Measurements from ENCODE around the gene SLFN12L. TPM values are rescaled to one million over a fixed set of nuclear protein-coding genes. Genes with fewer than 3 reads are reported as not detected.

SLFN12L gene
- total RNA-seq, 1 experiment from 2014 or later = 2.7 TPM

DNA sequence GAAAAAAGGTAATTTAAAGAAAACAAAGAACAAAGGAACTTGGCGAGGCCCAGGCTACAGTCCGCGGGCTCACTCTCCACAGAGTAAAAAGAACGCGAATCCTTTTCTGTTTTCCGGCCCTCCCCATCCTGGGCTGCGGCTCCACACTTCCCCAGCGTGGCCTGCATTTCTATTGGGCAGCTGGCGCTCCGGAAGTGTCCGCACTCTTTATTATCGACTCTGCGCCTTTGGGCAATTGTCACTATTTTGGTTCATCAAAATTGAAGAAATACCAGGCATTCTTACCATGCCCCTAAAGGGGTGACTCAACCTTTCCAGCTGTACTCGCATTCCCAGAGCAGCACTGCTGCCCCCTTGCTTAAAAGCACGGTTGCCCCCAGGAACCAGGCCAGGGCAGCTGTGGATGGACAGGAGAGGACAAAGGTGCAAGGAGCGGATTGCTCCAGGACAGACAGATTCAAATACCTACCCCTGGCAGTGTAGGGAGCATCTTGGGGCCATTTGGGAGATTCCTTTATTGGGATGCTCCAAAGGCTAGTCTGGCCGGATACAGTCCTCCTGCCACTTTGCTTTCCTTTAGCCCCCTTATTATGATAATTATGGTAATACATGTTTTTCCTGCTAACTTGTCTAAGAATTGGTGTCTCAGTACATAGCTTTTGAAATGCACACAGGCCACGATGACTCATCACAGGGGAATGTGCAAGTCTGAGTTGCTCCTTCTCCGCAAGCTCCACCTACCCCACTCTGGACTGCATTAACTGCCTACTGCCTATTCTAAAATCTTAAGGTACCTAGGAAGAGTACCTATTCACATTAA is 104.2 kb downstream of the SLFN12L start:
- intact Hi-C loops (cut with micrococcal nuclease; ENCODE audit: unreplicated experiment) = loop anchor here (5.0 kb wide), 1 partner anchor 99 kb away; no protein-coding TSS in a partner anchor
- TSS peak; percentile 90 for BruUV-seq (replicated peaks)
- Histone ChIP-seq H3K27me3 (replicated peaks; ENCODE audit: insufficient read depth, low read depth, low read length, poor library complexity) (no peaks in the 10 kb centered on the region), H3K36me3 (ENCODE audit: insufficient read depth, low read length, poor library complexity, severe bottlenecking) (no peaks in the 10 kb centered on the region), H3K9me3 (ENCODE audit: low read depth, low read length, poor library complexity, severe bottlenecking) (no peaks in the 10 kb centered on the region), H3K4me1 (ENCODE audit: insufficient read depth, low read length, poor library complexity, severe bottlenecking) (peaks cover 10% of the 10 kb centered on the region), H3K4me3 (ENCODE audit: low read depth, low read length, poor library complexity, severe bottlenecking) (no peak overlapping the region), H3K27ac (ENCODE audit: low read depth, low read length, poor library complexity, severe bottlenecking) (peak overlapping the region; percentile 76)
- ChIA-PET POLR2A (ENCODE audit: low non-redundant PET) (no interaction called here), CTCF (interaction anchor here (0.5 kb wide), 1 partner anchor 106 kb away, joined by 4 read pairs; no protein-coding TSS in a partner anchor)
- DNase-seq (ENCODE audit: low spot score) = peak; percentile 93
- TF ChIP-seq EZH2 (IDR thresholded peaks at IDR 0.05; ENCODE audit: borderline replicate concordance, low read depth, low read length, poor library complexity, severe bottlenecking) = no peak
- TF ChIP-seq, protein P1, sequence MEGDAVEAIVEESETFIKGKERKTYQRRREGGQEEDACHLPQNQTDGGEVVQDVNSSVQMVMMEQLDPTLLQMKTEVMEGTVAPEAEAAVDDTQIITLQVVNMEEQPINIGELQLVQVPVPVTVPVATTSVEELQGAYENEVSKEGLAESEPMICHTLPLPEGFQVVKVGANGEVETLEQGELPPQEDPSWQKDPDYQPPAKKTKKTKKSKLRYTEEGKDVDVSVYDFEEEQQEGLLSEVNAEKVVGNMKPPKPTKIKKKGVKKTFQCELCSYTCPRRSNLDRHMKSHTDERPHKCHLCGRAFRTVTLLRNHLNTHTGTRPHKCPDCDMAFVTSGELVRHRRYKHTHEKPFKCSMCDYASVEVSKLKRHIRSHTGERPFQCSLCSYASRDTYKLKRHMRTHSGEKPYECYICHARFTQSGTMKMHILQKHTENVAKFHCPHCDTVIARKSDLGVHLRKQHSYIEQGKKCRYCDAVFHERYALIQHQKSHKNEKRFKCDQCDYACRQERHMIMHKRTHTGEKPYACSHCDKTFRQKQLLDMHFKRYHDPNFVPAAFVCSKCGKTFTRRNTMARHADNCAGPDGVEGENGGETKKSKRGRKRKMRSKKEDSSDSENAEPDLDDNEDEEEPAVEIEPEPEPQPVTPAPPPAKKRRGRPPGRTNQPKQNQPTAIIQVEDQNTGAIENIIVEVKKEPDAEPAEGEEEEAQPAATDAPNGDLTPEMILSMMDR (conservative IDR thresholded peaks at IDR 0.05; ENCODE audit: low read depth, low read length) = no peak

DNA sequence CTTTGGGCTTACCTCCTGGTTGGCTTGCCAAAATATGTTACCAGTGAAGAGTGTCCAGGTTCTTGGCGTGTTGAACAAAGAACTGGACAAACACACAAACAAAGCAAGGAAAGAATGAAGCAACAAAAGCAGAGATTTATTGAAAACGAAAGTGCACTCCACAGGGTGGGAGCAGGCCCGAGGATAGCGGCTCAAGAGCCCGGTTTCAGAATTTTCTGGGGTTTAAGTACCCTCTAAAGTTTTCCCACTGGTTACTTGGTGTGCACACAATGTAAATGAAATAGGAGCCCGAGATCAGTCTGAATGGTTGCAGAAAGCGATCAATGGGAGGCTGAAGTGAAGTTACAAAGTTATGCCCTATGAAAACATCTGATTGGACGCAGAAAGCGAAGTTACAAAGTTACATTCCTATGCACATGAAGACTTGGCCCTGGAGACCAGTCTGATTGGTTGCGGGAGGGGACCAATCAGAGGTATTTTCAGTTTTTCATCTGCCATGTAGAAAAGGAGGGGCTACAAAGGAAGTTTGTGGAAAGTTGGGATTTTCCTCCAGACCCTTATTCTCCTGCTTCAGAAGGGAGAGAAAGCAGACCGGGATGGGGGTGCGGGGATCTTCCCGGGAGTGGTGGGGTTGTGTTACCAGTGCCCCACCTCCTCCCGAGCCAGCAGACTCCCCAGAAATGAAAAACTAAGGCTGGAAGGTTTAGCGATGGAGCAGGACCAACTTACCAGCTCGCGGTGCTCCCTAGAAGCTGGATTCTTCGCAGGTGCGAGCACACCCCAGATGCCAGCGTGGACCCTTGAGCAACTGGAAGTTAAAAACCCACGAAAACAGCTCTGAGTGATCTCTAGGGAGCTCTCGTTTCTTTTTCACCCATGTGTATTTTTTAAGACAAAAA is 105.1 kb downstream of the SLFN12L start, which contains the start of gene SLFN12:
Gene SLFN12 (minus strand): TSS at position 325 of the 899 bp plus-strand sequence. CDS start 9,472 bp downstream, outside the sequence.
- no peaks in the 10 kb centered on the region for H3K36me3 ChIP-seq (ENCODE audit: insufficient read depth, low read length, poor library complexity, severe bottlenecking)
- H3K9me3 ChIP-seq (ENCODE audit: low read depth, low read length, poor library complexity, severe bottlenecking) = no peaks in the 10 kb centered on the region
- TF ChIP-seq EZH2 (IDR thresholded peaks at IDR 0.05; ENCODE audit: borderline replicate concordance, low read depth, low read length, poor library complexity, severe bottlenecking) = no peak
- TF ChIP-seq, protein P1 (conservative IDR thresholded peaks at IDR 0.05; ENCODE audit: low read depth, low read length) = no peak
- ChIA-PET CTCF (no interaction called here), POLR2A (ENCODE audit: low non-redundant PET) (no interaction called here)
- no TSS peak for BruUV-seq (replicated peaks)
- H3K27ac ChIP-seq (ENCODE audit: low read depth, low read length, poor library complexity, severe bottlenecking) = peak within 1 kb of the TSS; percentile 76
- peak; percentile 80 for DNase-seq (ENCODE audit: low spot score)
- no peaks in the 10 kb centered on the region for H3K27me3 ChIP-seq (replicated peaks; ENCODE audit: insufficient read depth, low read depth, low read length, poor library complexity)
- intact Hi-C loops (cut with micrococcal nuclease; ENCODE audit: unreplicated experiment) = loop anchor here (5.0 kb wide), 1 partner anchor 100 kb away; no protein-coding TSS in a partner anchor
- H3K4me3 ChIP-seq (ENCODE audit: low read depth, low read length, poor library complexity, severe bottlenecking) = peak within 1 kb of the TSS; percentile 48
- peaks cover 10% of the 10 kb centered on the region for H3K4me1 ChIP-seq (ENCODE audit: insufficient read depth, low read length, poor library complexity, severe bottlenecking)

DNA sequence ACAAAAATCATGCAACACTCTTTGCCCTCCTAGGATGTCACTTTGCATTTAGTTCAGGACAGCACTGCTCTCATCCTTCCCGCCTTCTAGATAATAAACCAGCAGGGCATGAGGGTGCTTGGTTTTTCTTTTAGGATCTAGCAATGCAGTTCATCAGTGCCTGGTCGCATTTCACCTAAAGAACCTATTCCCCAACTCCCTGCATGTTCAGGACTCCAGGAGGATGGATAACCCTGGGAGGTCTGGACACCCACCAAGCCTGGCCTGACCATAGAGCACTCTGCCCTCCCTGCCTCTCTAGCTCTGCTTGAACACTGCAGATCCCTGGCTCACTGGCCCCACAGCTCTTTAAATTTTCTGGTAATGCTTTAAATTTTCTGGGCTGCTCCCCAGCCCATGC is 107.8 kb downstream of the SLFN12L start:
- Histone ChIP-seq H3K27me3 (replicated peaks; ENCODE audit: insufficient read depth, low read depth, low read length, poor library complexity) (no peaks in the 10 kb centered on the region), H3K4me1 (ENCODE audit: insufficient read depth, low read length, poor library complexity, severe bottlenecking) (peaks cover 10% of the 10 kb centered on the region), H3K27ac (ENCODE audit: low read depth, low read length, poor library complexity, severe bottlenecking) (no peak overlapping the region), H3K4me3 (ENCODE audit: low read depth, low read length, poor library complexity, severe bottlenecking) (no peak overlapping the region), H3K36me3 (ENCODE audit: insufficient read depth, low read length, poor library complexity, severe bottlenecking) (no peaks in the 10 kb centered on the region), H3K9me3 (ENCODE audit: low read depth, low read length, poor library complexity, severe bottlenecking) (no peaks in the 10 kb centered on the region)
- ChIA-PET POLR2A (ENCODE audit: low non-redundant PET) (no interaction called here), CTCF (no interaction called here)
- TF ChIP-seq EZH2 (IDR thresholded peaks at IDR 0.05; ENCODE audit: borderline replicate concordance, low read depth, low read length, poor library complexity, severe bottlenecking) = no peak
- TF ChIP-seq, protein P1 (conservative IDR thresholded peaks at IDR 0.05; ENCODE audit: low read depth, low read length) = no peak
- DNase-seq (ENCODE audit: low spot score) = no peak
- no TSS peak for BruUV-seq (replicated peaks)
- intact Hi-C loops (cut with micrococcal nuclease; ENCODE audit: unreplicated experiment) = loop anchor here (5.0 kb wide), 1 partner anchor 103 kb away; no protein-coding TSS in a partner anchor
